ENCODE measurements around the gene IFT122.

- no peak for TF ChIP-seq CTCF (IDR thresholded peaks at IDR 0.05; ENCODE audit: insufficient read depth, low read depth, low read length)
- TF ChIP-seq EZH2 (IDR thresholded peaks at IDR 0.05; ENCODE audit: insufficient read depth, low read length): no peak
Measured at GRCh38 chr3:129425619-129426018, 14.4 kb upstream of the IFT122 start.
